ENCODE results near the gene C1orf159. TPM values are rescaled to one million over a fixed set of nuclear protein-coding genes. Genes with fewer than 3 reads are reported as not detected.

C1orf159 gene
- total RNA-seq, 4 donors from 2014 or later: 6.9 to 19.6 (median 14.7) TPM

GRCh38 chr1:1065265-1065939, 50.5 kb downstream of the C1orf159 start:
- intact Hi-C loops (cut with DNase I): no loop called here
- H3K9me3 ChIP-seq: no peaks in the 10 kb centered on the region
- TF ChIP-seq, protein P1, sequence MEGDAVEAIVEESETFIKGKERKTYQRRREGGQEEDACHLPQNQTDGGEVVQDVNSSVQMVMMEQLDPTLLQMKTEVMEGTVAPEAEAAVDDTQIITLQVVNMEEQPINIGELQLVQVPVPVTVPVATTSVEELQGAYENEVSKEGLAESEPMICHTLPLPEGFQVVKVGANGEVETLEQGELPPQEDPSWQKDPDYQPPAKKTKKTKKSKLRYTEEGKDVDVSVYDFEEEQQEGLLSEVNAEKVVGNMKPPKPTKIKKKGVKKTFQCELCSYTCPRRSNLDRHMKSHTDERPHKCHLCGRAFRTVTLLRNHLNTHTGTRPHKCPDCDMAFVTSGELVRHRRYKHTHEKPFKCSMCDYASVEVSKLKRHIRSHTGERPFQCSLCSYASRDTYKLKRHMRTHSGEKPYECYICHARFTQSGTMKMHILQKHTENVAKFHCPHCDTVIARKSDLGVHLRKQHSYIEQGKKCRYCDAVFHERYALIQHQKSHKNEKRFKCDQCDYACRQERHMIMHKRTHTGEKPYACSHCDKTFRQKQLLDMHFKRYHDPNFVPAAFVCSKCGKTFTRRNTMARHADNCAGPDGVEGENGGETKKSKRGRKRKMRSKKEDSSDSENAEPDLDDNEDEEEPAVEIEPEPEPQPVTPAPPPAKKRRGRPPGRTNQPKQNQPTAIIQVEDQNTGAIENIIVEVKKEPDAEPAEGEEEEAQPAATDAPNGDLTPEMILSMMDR (IDR thresholded peaks at IDR 0.05): no peak
- no peak for TF ChIP-seq POLR2A (IDR thresholded peaks at IDR 0.05)
- peaks cover 5 to 90% (median 21%) of the 10 kb centered on the region in 4 donors for H3K27me3 ChIP-seq
- H3K4me3 ChIP-seq: no peak overlapping the region
- H3K4me1 ChIP-seq: peaks cover 28 to 68% (median 29%) of the 10 kb centered on the region in 3 donors
- 55 to 69% methylated on average over 15 to 18 of the region's 20 CpGs for WGBS, 2 donors
- H3K36me3 ChIP-seq: no peaks in the 10 kb centered on the region
- no peak for DNase-seq
- no peak overlapping the region for H3K27ac ChIP-seq

GRCh38 chr1:1063945-1064831, 51.7 kb downstream of the C1orf159 start:
- peak overlapping the region in 2 of 4 donors; percentile 7 to 42 for H3K4me3 ChIP-seq
- H3K36me3 ChIP-seq: no peaks in the 10 kb centered on the region
- H3K27me3 ChIP-seq: peaks cover 9 to 90% (median 27%) of the 10 kb centered on the region in 4 donors
- H3K4me1 ChIP-seq: peaks cover 31 to 68% (median 39%) of the 10 kb centered on the region in 3 donors
- DNase-seq: no peak
- intact Hi-C loops (cut with DNase I): loop anchor here (5.0 kb wide), 1 partner anchor 82 kb away; the partner anchor contains the start of gene PERM1
- TF ChIP-seq, protein P1 (IDR thresholded peaks at IDR 0.05): peak; percentile 92 to 96 (median 94)
- TF ChIP-seq POLR2A (IDR thresholded peaks at IDR 0.05): no peak
- H3K27ac ChIP-seq: peak overlapping the region in 2 of 4 donors; percentile 16 to 41
- WGBS, 2 donors: no CpG with 5 or more reads among the region's 50 CpGs
- H3K9me3 ChIP-seq: no peaks in the 10 kb centered on the region

GRCh38 chr1:1063261-1063944, 52.5 kb downstream of the C1orf159 start:
- Histone ChIP-seq H3K36me3 (no peaks in the 10 kb centered on the region), H3K27ac (no peak overlapping the region), H3K27me3 (peaks cover 9 to 90% (median 29%) of the 10 kb centered on the region in 4 donors), H3K4me3 (peak overlapping the region in 1 of 4 donors; percentile 7), H3K4me1 (peaks cover 36 to 68% (median 43%) of the 10 kb centered on the region in 3 donors), H3K9me3 (no peaks in the 10 kb centered on the region)
- 63% methylated on average over 17 of the region's 24 CpGs; no CpG with 5 or more reads in 1 of the 2 donors for WGBS, 2 donors
- intact Hi-C loops (cut with DNase I): loop anchor here (5.0 kb wide), 1 partner anchor 81 kb away; the partner anchor contains the start of gene PERM1
- TF ChIP-seq POLR2A (IDR thresholded peaks at IDR 0.05): no peak
- TF ChIP-seq, protein P1 (IDR thresholded peaks at IDR 0.05): no peak
- DNase-seq: no peak

DNA sequence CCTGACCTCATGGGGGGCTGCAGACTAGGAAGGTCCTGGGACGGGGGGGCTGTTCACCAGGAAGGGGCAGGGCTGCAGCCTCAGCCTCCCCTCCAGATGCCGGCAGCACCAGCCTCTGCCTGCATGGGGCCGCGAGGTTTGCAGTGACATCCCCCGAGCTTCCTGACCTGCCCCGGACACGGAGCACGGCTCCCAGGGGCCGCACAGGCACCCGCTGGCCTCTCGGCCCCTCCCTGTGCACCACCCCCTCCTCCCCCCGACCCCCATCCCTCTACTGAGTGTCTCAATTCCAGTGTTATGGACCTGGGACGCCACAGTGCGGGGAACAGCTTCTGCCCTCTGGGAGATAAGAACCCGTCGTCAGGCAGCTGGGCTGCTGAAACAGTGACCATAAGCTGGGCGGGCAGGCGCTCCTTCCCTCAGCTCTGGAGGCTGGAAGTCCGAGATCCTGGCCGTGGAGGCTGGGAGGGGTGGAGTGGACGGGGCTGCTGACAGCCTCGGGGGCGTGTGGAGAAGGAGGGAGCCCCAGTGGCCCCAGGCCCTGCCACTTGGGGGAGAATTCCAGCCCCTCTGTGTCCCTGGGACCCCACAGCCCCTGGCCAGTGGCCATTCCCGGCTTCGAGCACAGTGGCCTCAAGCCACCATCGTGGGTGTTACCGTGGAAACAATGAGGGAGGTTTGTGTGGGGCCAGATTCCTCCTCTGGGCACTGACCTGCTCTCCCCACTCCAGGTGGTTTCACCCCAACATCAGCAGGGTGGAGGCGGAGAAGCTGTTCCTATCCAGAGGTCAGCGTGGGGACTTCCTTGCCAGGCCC, 53.3 kb downstream of the C1orf159 start:
- TF ChIP-seq POLR2A (IDR thresholded peaks at IDR 0.05): no peak
- TF ChIP-seq, protein P1 (IDR thresholded peaks at IDR 0.05): no peak
- no peaks in the 10 kb centered on the region for H3K36me3 ChIP-seq
- peaks cover 9 to 90% (median 30%) of the 10 kb centered on the region in 4 donors for H3K27me3 ChIP-seq
- no peak overlapping the region for H3K27ac ChIP-seq
- peaks cover 32 to 65% (median 37%) of the 10 kb centered on the region in 3 donors for H3K4me1 ChIP-seq
- intact Hi-C loops (cut with DNase I): loop anchor here (5.0 kb wide), 1 partner anchor 80 kb away; the partner anchor contains the start of gene PERM1
- 7 to 50% methylated on average over 3 to 4 of the region's 29 CpGs for WGBS, 2 donors
- DNase-seq: no peak
- H3K9me3 ChIP-seq: no peaks in the 10 kb centered on the region
- H3K4me3 ChIP-seq: no peak overlapping the region

Measured in esophagus squamous epithelium (tissue), 5 donors.